Neural cell (in vitro differentiated cells): ENCODE data around the gene ARF1. TPM values are rescaled to one million over a fixed set of nuclear protein-coding genes. Genes with fewer than 3 reads are reported as not detected.

Source experiments
- H2AFZ ChIP-seq: fragments of 200-600, 300-800 bp; sonication (generic), shearing (Covaris generic); 2 replicates; pipeline ENCODE4 v1.6.0; 2014; ENCODE audit warnings: low read depth, mild to moderate bottlenecking, antibody characterized with exemption, low read length, moderate library complexity
- H3F3A ChIP-seq: fragments of 200-600 bp; shearing (Covaris generic); 2 replicates; pipeline ENCODE4 v1.6.1; 2016; ENCODE audit warnings: mild to moderate bottlenecking, moderate library complexity, mixed read lengths, antibody characterized with exemption, low read length; ENCODE audit not compliant: insufficient read depth, poor library complexity, severe bottlenecking
- H3K27ac ChIP-seq: fragments of 200-600, 300-800 bp; sonication (generic), shearing (Covaris generic); 2 replicates; pipeline ENCODE4 v1.5.1; 2014; ENCODE audit warnings: mild to moderate bottlenecking, low read length, moderate library complexity
- H3K27me3 ChIP-seq: fragments of 300-800, 200-600 bp; sonication (generic), shearing (Covaris generic); 2 replicates; pipeline ENCODE4 v1.6.0; 2014; ENCODE audit warnings: mild to moderate bottlenecking, low read depth, low read length, moderate library complexity; ENCODE audit not compliant: insufficient read depth
- H3K36me3 ChIP-seq: fragments of 300-800, 200-600 bp; sonication (generic), shearing (Covaris generic); 2 replicates; pipeline ENCODE4 v1.5.1; 2014; ENCODE audit warnings: mild to moderate bottlenecking, antibody characterized with exemption, low read length, moderate library complexity; ENCODE audit not compliant: insufficient read depth
- H3K4me2 ChIP-seq: fragments of 300-800, 200-600 bp; sonication (generic), shearing (Covaris generic); 2 replicates; pipeline ENCODE4 v1.6.0; 2014; ENCODE audit warnings: mild to moderate bottlenecking, low read length
- H3K4me3 ChIP-seq: fragments of 300-800, 200-600 bp; sonication (generic), shearing (Covaris generic); 2 replicates; pipeline ENCODE4 v1.5.1; 2014; ENCODE audit warnings: mild to moderate bottlenecking, low read length, moderate library complexity
- H3K79me2 ChIP-seq: fragments of 200-600 bp; shearing (Covaris generic); replicated peaks from 2 replicates; pipeline ENCODE4 v1.6.0; 2014; ENCODE audit warnings: mild to moderate bottlenecking, low read length, moderate library complexity; ENCODE audit not compliant: insufficient read depth
- H3K9ac ChIP-seq: fragments of 300-800, 200-600 bp; sonication (generic), shearing (Covaris generic); 2 replicates; pipeline ENCODE4 v1.6.1; 2016; ENCODE audit warnings: mild to moderate bottlenecking, low read length, mixed read lengths
- H3K9me2 ChIP-seq: fragments of 200-600 bp; shearing (Covaris generic); 2 replicates; pipeline ENCODE4 v1.6.1; 2016; ENCODE audit warnings: mild to moderate bottlenecking, low read length, mixed read lengths; ENCODE audit not compliant: insufficient read depth
- H3K9me3 ChIP-seq: fragments of 200-600, 300-800 bp; sonication (generic), shearing (Covaris generic); 2 replicates; pipeline ENCODE4 v1.6.1; 2016; ENCODE audit warnings: mild to moderate bottlenecking, mixed run types, low read length, moderate library complexity, mixed read lengths
- H4K20me1 ChIP-seq: fragments of 200-600 bp; shearing (Covaris generic); 2 replicates; pipeline ENCODE4 v1.6.1; 2016; ENCODE audit warnings: mild to moderate bottlenecking, mixed run types; ENCODE audit not compliant: insufficient read depth
- EP300 ChIP-seq: fragments of 450-650 bp; conservative IDR thresholded peaks from 2 replicates; pipeline ENCODE4 v1.6.1; 2014; ENCODE audit warnings: antibody characterized with exemption, mild to moderate bottlenecking, moderate library complexity; ENCODE audit not compliant: poor library complexity, severe bottlenecking
- EZH2 ChIP-seq: fragments of 200-600, 300-800 bp; shearing (Covaris generic), sonication (generic); IDR thresholded peaks from 2 replicates; pipeline ENCODE4 v1.6.1; 2014; ENCODE audit warnings: antibody characterized with exemption, low read length, borderline replicate concordance, mild to moderate bottlenecking; ENCODE audit not compliant: insufficient read depth, poor library complexity, severe bottlenecking
- MXI1 ChIP-seq: fragments of 450-650 bp; conservative IDR thresholded peaks from 2 replicates; pipeline ENCODE4 v1.6.1; 2014; ENCODE audit warnings: antibody characterized with exemption, mild to moderate bottlenecking; ENCODE audit not compliant: poor library complexity, severe bottlenecking
- POLR2AphosphoS5 ChIP-seq: IDR thresholded peaks from 2 replicates; pipeline ENCODE4 v1.6.1; 2012
- RAD21 ChIP-seq: fragments of 450-650 bp; conservative IDR thresholded peaks from 2 replicates; pipeline ENCODE4 v1.6.1; 2014; ENCODE audit warnings: antibody characterized with exemption, mild to moderate bottlenecking, moderate library complexity
- SMC3 ChIP-seq: fragments of 450-650 bp; conservative IDR thresholded peaks from 2 replicates; pipeline ENCODE4 v1.6.1; 2014; ENCODE audit warnings: antibody characterized with exemption, mild to moderate bottlenecking, moderate library complexity; ENCODE audit not compliant: poor library complexity
- TAF1 ChIP-seq: IDR thresholded peaks from 2 replicates; pipeline ENCODE4 v1.6.1; 2012; ENCODE audit warnings: low read depth
- polyA plus RNA-seq: library from polyadenylated mRNA; depleted of rRNA; stranded (reverse); fragments of >200 nt; gene quantifications from 2 replicates; pipeline ENCODE4 v1.2.3, GENCODE V29; 2014
- TF ChIP-seq, protein P1 (sequence below): IDR thresholded peaks from 2 replicates; pipeline ENCODE4 v1.6.1; 2012; ENCODE audit warnings: borderline replicate concordance
- TF ChIP-seq, protein P2 (sequence below): fragments of 450-650 bp; IDR thresholded peaks from 2 replicates; pipeline ENCODE4 v1.5.1; 2014; ENCODE audit warnings: antibody characterized with exemption, mild to moderate bottlenecking, moderate library complexity; ENCODE audit not compliant: poor library complexity, severe bottlenecking

ARF1 gene
- polyA plus RNA-seq, 1 donor from 2014 or later: 168 TPM

GRCh38 chr1:228063251-228064191, 19.0 kb upstream of the ARF1 start:
- Histone ChIP-seq H2AFZ (no peak overlapping the region), H3K9me2 (no peaks in the 10 kb centered on the region), H3F3A (no peaks in the 10 kb centered on the region), H3K79me2 (no peaks in the 10 kb centered on the region), H3K4me3 (no peak overlapping the region), H3K9ac (no peak overlapping the region), H3K27ac (no peak overlapping the region), H3K27me3 (peaks cover 49% of the 10 kb centered on the region), H4K20me1 (no peaks in the 10 kb centered on the region), H3K9me3 (peaks cover 5% of the 10 kb centered on the region), H3K4me2 (no peak overlapping the region), H3K36me3 (no peaks in the 10 kb centered on the region)
- TF ChIP-seq, protein P1, sequence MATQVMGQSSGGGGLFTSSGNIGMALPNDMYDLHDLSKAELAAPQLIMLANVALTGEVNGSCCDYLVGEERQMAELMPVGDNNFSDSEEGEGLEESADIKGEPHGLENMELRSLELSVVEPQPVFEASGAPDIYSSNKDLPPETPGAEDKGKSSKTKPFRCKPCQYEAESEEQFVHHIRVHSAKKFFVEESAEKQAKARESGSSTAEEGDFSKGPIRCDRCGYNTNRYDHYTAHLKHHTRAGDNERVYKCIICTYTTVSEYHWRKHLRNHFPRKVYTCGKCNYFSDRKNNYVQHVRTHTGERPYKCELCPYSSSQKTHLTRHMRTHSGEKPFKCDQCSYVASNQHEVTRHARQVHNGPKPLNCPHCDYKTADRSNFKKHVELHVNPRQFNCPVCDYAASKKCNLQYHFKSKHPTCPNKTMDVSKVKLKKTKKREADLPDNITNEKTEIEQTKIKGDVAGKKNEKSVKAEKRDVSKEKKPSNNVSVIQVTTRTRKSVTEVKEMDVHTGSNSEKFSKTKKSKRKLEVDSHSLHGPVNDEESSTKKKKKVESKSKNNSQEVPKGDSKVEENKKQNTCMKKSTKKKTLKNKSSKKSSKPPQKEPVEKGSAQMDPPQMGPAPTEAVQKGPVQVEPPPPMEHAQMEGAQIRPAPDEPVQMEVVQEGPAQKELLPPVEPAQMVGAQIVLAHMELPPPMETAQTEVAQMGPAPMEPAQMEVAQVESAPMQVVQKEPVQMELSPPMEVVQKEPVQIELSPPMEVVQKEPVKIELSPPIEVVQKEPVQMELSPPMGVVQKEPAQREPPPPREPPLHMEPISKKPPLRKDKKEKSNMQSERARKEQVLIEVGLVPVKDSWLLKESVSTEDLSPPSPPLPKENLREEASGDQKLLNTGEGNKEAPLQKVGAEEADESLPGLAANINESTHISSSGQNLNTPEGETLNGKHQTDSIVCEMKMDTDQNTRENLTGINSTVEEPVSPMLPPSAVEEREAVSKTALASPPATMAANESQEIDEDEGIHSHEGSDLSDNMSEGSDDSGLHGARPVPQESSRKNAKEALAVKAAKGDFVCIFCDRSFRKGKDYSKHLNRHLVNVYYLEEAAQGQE: no peak
- TF ChIP-seq TAF1: no peak

DNA sequence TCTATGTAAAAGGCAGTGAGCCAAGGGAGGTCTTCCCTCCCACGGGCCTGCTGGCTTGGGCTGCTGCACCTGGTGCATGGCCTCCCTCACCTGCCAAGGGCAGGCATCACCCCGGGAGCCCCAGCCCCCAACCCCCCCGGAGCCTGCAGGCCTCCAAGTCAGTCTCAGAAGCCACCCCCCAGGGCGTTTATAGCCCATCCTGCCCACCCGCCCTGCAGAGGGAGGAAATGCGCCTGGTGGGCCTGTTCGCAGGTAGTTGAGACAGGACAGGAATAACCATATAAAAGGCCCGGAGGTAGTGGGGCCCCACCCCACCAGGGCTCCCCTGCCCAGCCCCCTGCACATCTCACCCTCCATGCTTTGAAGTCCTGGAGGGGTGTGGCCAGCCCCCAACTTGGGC, 18.2 kb upstream of the ARF1 start:
- peaks cover 48% of the 10 kb centered on the region for H3K27me3 ChIP-seq
- H3K36me3 ChIP-seq: no peaks in the 10 kb centered on the region
- no peak overlapping the region for H3K4me2 ChIP-seq
- H2AFZ ChIP-seq: no peak overlapping the region
- no peaks in the 10 kb centered on the region for H3K79me2 ChIP-seq
- H3K9ac ChIP-seq: no peak overlapping the region
- no peak overlapping the region for H3K4me3 ChIP-seq
- H4K20me1 ChIP-seq: no peaks in the 10 kb centered on the region
- no peaks in the 10 kb centered on the region for H3K9me3 ChIP-seq
- TF ChIP-seq EZH2: no peak
- TF ChIP-seq TAF1: no peak
- TF ChIP-seq, protein P1: no peak
- no peak for TF ChIP-seq RAD21
- no peak for TF ChIP-seq SMC3
- TF ChIP-seq MXI1: no peak
- TF ChIP-seq POLR2AphosphoS5: no peak
- TF ChIP-seq, protein P2, sequence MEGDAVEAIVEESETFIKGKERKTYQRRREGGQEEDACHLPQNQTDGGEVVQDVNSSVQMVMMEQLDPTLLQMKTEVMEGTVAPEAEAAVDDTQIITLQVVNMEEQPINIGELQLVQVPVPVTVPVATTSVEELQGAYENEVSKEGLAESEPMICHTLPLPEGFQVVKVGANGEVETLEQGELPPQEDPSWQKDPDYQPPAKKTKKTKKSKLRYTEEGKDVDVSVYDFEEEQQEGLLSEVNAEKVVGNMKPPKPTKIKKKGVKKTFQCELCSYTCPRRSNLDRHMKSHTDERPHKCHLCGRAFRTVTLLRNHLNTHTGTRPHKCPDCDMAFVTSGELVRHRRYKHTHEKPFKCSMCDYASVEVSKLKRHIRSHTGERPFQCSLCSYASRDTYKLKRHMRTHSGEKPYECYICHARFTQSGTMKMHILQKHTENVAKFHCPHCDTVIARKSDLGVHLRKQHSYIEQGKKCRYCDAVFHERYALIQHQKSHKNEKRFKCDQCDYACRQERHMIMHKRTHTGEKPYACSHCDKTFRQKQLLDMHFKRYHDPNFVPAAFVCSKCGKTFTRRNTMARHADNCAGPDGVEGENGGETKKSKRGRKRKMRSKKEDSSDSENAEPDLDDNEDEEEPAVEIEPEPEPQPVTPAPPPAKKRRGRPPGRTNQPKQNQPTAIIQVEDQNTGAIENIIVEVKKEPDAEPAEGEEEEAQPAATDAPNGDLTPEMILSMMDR: no peak
- TF ChIP-seq EP300: no peak
- no peaks in the 10 kb centered on the region for H3K9me2 ChIP-seq
- no peak overlapping the region for H3K27ac ChIP-seq
- no peaks in the 10 kb centered on the region for H3F3A ChIP-seq
